HCEC 1CT (cell line): ENCODE data around the gene SYNM.

ENCODE experiments used
- DNase-seq: peaks from one replicate; pipeline ENCODE4 v3.0.0-alpha.2; 2017

SYNM gene

GRCh38 chr15:99145005-99145404 lies 40.1 kb downstream of the SYNM start:
- no peak for DNase-seq

GRCh38 chr15:99145778-99146177 lies 40.9 kb downstream of the SYNM start:
- DNase-seq = no peak

GRCh38 chr15:99146661-99147060 lies 41.8 kb downstream of the SYNM start:
- no peak for DNase-seq

DNA sequence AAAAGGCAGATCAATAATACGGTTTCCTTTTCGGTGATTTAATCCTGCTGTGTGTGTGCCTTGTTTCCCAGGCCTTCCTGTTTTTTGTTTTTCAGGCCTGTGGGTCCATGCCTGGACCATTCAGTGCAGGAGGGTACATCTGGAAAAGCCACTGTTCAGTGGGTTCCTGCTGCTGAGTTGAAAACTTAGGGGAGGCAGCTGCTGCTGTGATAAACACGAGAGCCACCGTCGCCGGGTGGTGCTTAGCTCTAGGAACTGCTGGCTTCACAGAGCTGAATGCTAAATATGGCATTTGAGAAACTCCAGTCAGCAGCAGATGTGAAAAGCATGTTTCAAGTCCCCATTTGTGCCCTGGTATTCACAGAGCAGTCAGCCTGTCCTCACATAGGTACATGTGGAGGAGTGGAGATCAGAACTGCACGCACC lies 44.0 kb downstream of the SYNM start:
- DNase-seq = no peak

DNA sequence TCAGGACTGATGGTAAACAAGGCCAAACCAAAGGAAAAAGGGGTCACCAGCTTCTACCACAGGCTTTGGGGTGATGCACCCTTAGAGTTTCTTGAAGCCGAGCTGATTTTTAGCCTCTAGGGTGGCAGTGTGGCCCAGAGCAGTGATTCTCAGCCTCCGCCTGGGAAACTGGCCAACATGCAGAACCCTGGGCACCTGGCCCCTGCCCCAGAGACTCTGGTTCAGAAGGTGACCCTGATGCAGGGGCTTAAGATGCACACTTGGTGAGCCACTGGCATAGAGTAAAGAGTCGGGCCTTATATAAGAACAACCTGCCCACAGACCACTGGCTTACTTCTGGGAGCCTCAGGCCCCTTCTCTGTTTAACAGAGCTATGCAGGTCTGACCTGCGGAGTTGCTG lies 44.5 kb downstream of the SYNM start:
- no peak for DNase-seq

DNA sequence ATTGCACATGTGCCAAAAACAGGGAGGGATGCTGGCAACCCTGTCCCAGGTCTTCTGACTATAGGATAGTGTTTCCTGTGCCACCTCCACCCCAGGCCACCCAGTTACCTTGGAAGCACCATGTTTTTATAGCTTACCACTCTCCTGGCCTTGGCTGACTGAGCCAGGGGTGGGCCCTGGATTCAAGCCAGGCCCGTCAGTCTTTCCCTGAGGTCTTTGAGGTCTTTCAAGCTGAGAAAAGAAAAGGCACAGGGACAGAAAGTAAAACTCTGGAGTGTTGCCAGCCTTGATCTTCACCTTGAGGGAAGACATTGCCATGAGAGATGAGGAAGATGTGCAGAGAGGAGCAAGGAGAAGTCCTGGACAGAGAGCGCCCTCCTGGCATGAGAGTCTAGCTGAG lies 46.3 kb downstream of the SYNM start:
- DNase-seq = no peak

DNA sequence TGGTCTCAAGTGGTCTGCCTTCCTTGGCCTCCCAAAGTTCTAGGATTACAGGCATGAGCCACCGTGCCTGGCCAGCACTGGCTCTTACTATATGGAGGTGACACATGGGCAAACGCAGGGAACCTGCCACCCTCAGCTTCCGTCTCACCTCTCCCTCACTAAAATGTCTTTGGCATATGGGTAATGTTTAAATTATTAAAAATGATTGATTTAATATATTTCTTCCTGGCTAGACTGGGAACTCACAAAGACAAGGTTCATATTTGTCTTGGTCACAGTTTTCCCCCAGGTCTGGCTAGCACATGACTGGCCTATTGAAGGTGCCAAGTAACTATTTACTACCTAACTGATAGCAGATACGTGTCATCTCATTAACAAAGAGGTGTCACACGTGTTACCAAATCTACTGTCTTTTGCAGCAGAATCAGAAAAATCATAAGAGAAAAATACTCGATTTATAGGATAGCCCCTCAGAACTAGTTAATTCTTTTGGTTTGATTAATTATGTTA lies 48.2 kb downstream of the SYNM start:
- no peak for DNase-seq

GRCh38 chr15:99154271-99154670 lies 49.4 kb downstream of the SYNM start:
- no peak for DNase-seq

DNA sequence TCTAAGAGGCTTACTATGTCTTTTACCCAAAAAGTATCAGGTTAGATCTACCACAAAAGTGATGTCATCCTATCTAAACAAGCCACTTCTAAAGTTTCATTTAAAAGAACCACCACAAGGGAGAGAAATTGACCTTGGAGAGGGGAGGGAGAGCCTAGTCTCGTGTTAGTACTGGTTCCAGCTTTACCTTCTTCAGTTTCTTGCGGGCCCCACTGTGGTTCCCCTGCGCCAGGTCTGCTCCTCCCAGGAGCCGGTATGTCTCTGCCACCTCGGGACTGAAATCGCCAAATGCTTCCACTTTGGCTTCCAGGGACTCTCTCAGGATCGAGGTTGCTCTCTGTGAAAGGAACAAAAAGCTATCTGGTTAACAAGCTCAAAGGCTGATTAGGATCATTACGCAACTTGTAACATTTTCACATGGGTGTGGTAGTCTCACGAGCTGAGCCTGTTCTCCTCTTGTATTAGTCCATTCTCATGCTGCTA lies 51.1 kb downstream of the SYNM start:
- DNase-seq = peak; percentile 59

DNA sequence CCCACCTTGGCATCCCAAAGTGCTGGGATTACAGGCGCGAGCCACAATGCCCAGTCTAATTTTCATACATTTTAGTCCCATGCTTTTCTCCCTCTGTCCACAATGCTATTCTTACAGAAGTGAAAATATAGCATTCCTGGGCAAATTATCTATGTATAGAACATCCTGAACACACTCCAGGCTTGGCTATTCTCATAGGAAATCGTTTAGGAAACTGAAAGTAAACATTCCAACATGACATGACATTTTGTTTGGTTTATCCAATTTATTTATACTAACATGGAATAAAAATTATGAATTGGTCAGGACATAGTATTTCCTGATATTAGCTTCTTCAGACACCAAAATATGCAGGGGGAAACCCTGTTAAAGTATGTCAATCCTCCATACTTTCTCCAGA lies 52.6 kb downstream of the SYNM start:
- DNase-seq = no peak

- DNase-seq = no peak
These were observed 53.9 kb downstream of the SYNM start for GRCh38 chr15:99158626-99159412.

DNA sequence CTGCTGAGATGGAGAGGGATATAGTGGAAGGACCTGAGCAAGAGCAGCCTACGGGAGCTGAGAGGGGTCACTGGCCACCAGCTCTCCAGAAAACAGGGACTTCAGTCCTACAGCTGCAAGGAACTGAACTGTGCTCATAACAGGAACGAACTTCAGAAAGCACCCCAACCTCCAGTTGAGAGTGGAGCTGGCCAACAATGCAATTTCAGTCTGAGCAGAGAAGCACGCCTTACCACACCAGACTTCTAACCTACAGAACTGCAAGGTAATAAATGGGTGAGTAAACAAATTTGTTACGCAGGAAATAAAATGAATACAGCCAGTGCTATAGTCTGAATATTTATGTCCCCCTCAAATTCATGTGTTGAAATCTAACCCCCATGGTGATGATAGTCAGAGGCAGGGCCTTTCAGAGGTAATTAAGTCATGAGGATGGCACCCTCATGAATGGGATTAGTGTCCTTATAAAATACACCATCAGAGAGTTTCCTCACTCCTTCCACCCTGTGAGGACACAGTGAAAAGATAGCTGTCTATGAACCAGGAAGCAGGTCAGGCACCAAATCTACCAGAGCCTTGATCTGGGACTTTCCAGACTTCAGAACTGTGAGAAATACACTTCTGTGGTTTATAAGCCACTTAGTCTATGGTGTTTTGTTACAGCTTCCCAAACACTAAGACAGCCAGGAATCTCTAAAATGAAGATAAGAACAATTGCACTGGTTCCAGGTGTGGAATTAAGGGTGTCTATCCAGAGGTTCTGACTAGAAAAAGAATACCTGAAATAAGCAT lies 58.6 kb downstream of the SYNM start:
- no peak for DNase-seq

DNA sequence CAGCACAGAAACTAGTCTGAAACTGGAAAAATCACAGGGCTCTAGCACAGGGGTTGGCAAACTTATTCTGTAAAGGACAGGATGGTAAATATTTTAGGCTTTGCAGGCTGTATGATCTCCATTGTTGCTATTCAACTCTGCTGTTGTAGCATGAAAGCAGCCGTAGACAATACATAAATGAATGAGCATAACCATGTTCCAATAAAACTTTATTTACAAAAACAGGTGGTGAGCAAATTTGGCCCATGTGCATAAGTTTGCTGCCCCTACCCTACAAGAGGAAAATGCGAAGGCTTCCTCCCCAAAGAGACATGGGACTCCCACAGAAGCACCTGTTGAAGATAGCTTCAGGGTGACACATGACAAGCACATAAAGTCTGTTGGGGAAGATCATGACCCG lies 59.2 kb downstream of the SYNM start:
- no peak for DNase-seq

- DNase-seq = no peak
These were observed 60.3 kb downstream of the SYNM start for GRCh38 chr15:99165020-99165790.

GRCh38 chr15:99165956-99166689 lies 61.2 kb downstream of the SYNM start:
- no peak for DNase-seq

GRCh38 chr15:99167201-99167600 lies 62.3 kb downstream of the SYNM start:
- DNase-seq = no peak

- no peak for DNase-seq
These were observed 62.8 kb downstream of the SYNM start for GRCh38 chr15:99167640-99168039.

DNA sequence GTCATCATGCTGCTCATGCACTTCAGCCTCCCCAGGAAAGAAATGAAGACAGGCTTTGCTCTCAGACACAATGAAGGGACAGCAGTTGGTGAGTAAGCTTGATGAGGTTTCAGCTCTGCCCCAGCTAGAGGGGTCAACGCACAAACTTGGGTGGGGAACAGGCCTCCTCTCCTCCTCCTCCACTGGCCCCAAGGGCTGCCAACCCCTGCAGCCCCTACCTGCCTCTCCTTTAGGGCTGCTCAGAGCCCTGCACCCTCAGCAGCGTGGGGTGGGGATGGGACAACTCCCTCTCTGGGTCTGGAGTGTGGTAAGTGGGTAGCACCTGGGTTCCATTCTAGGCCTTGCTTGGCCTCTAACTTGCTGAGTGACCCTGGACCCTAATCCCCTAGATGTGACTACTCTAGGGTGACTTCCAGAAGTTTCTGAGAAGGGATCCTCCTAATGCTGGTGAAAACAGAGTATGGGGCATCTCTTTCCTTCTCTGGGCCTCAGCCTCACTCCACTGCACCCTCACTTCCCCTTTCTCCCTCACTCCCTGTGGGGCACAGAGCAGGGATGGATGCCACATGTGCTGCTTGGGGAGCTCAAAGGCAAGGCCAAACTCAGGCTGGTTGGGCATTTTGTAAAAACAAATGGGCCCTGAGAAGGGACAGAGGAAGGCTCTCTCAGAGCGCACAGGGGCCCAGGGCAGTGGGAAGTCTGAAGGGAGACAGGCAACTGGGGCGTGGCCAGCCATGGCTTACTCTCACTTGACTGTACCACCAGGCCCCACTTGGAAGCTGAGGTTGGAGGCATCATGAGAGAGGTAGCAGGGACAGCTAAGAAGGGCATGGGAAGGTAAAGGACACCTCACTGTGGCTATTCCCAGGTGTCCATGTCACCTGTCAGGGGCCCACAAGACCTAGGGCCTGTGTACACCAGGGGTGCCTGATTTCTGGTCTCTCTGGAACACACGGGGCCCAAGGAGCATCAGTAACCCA lies 64.0 kb downstream of the SYNM start:
- no peak for DNase-seq

DNA sequence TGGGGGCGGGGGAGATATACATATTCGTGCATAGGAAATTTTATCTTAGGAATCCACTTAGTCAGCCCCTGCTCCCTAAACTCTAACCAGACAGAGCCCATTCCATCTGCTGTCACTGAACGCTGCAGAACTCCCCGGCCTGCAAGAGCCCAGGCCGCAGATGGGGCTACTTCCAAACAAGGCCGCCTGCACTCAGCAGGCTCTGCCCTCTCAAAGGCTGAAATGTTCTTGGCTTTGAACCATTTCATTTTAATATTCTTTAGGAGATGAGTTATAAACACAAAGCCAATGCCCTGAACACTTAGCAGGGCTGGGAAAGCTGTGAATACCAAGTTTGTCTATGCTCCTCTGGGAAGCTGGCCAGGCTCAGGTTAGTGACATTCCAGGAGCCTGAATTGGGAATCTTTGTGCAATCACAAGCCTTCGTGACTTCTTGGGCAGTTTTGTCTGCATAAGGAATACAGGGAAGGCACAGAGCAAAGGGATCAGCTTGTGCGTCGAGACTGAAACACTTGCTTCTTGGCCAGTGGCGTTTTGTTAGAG lies 65.0 kb downstream of the SYNM start:
- peak; percentile 54 for DNase-seq

DNA sequence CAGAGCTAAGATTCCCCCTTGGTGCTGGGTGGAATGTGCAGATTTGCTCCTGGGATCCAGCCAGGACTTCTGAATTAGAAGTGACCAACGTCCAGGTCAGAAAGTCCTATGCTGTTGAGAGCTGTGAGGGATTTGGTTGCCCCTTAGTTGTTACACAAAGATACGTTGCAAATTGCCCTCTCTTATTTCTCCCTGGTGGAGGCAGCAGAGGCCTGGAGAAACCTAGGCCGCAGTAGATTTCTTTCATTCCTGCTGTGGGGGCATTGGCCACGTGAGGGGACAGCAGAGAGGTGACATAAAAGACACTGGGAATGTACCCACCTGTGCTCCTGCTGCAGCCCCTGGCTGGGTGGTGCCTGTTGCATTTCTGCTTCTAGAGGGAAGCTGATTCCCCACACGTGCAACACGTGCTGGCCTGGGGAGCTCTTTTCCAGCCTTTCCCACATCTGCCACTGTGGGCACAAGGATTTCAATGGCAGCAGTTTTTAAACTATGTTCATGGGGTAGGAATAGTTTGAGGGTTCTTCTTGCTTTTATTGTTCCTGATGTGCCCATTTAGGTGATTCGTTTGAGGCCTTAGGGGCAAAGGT lies 65.7 kb downstream of the SYNM start:
- DNase-seq = no peak
